GM12878 (cell line): Measurements from ENCODE around the gene PRADC1. TPM values are rescaled to one million over a fixed set of nuclear protein-coding genes. Genes with fewer than 3 reads are reported as not detected.
A peak's percentile ranks its signal among the peaks of the same experiment; 100 is the strongest.

Experiments
- ATAC-seq: fragments of 200-7000 bp; cut with Tn5 transposase; 3 replicates; pipeline ENCODE4 v1.9.1; 2020; ENCODE audit warnings: mild to moderate bottlenecking, moderate library complexity
- BruUV-seq: library from RNA; stranded (reverse); fragments of 400-500 nt; replicated peaks from 2 replicates; lab custom pipeline; 2021; lab: Mats Ljungman, UMichigan
- CTCF ChIA-PET: fragments of 300-600 bp; sonication (Branson Sonifier 250); formaldehyde crosslinking; extraction: SDS; loops from one replicate; lab custom pipeline; 2021; ENCODE audit warnings: inconsistent platforms; lab: Yijun Ruan, JAX
- POLR2A ChIA-PET: fragments of 350-600 bp; formaldehyde crosslinking; extraction: SDS; loops from one replicate; lab custom pipeline; 2021; ENCODE audit warnings: inconsistent platforms; lab: Charles Lee
- RAD21 ChIA-PET: fragments of 300-600 bp; sonication (Branson Sonifier 250); formaldehyde crosslinking; loops from one replicate; lab custom pipeline; 2023; ENCODE audit warnings: antibody characterized with exemption; ENCODE audit not compliant: unreplicated experiment; lab: Charles Lee
- SMC1A ChIA-PET: fragments of 300-600 bp; sonication (Branson Sonifier 250); formaldehyde crosslinking; loops from one replicate; lab custom pipeline; 2023; ENCODE audit not compliant: unreplicated experiment, uncharacterized antibody; lab: Charles Lee
- DNase-seq: peaks from one replicate; pipeline ENCODE4 v3.0.0-alpha.2; 2011; ENCODE audit warnings: low read depth, low spot score
- FAIRE-seq: peaks from 3 replicates; lab custom pipeline; 2011; peaks lifted over from hg19 to GRCh38; lab: Jason Lieb, UNC
- H2AFZ ChIP-seq: 2 replicates; pipeline ENCODE4 v1.6.0; 2011; ENCODE audit warnings: low read depth, low read length, control low read depth; ENCODE audit not compliant: control insufficient read depth
- H3K27ac ChIP-seq: 2 replicates; pipeline ENCODE4 v1.5.1; 2011; ENCODE audit warnings: control low read depth; ENCODE audit not compliant: control insufficient read depth, insufficient read depth
- H3K27me3 ChIP-seq, 2 experiments: replicated peaks in 1 of 2; 2 replicates each; pipeline versions ENCODE4 v1.6.0 to v1.6.1; 2011; ENCODE audit warnings: low read length in 1 of 2; ENCODE audit not compliant: control insufficient read depth in 2 of 2, insufficient read depth in 2 of 2
- H3K36me3 ChIP-seq, 2 experiments: 2 replicates each; pipeline ENCODE4 v1.5.1; 2011; ENCODE audit warnings: low read length in 1 of 2; ENCODE audit not compliant: control insufficient read depth in 2 of 2, insufficient read depth in 2 of 2
- H3K4me1 ChIP-seq: 2 replicates; pipeline ENCODE4 v1.6.1; 2011; ENCODE audit warnings: mild to moderate bottlenecking, low read length, moderate library complexity, mixed read lengths; ENCODE audit not compliant: control insufficient read depth, insufficient read depth
- H3K4me2 ChIP-seq: 2 replicates; pipeline ENCODE4 v1.6.0; 2011; ENCODE audit warnings: control low read depth; ENCODE audit not compliant: control insufficient read depth, insufficient read depth
- H3K4me3 ChIP-seq: fragments of 200-600 bp; sonication (generic); 2 replicates; pipeline ENCODE4 v1.5.1; 2016
- H3K79me2 ChIP-seq: 2 replicates; pipeline ENCODE4 v1.6.0; 2011; ENCODE audit warnings: low read length; ENCODE audit not compliant: control insufficient read depth, insufficient read depth
- H3K9ac ChIP-seq: 2 replicates; pipeline ENCODE4 v1.8.0; 2011; ENCODE audit warnings: low read length, control low read depth, mixed read lengths; ENCODE audit not compliant: control insufficient read depth, insufficient read depth
- H3K9me3 ChIP-seq: replicated peaks from 3 replicates; pipeline ENCODE4 v1.5.1; 2011; ENCODE audit warnings: mild to moderate bottlenecking, low read length; ENCODE audit not compliant: control insufficient read depth, insufficient read depth
- H4K20me1 ChIP-seq: 2 replicates; pipeline ENCODE4 v1.6.0; 2011; ENCODE audit not compliant: control insufficient read depth, insufficient read depth
- CTCF ChIP-seq, 3 experiments: IDR thresholded peaks in 2 of 3; conservative IDR thresholded peaks in 1 of 3; 2 replicates each; pipeline ENCODE4 v1.5.1; 2011; ENCODE audit warnings: low read depth in 3 of 3, low read length in 3 of 3, mild to moderate bottlenecking in 3 of 3, control low read depth in 2 of 3, moderate library complexity in 2 of 3, inconsistent platforms in 1 of 3, mixed read lengths in 1 of 3; ENCODE audit not compliant: control insufficient read depth in 2 of 3, insufficient read depth in 1 of 3; ENCODE audit errors: extremely low read depth in 1 of 3
- E2F4 ChIP-seq: IDR thresholded peaks from 2 replicates; pipeline ENCODE4 v1.6.1; 2012; ENCODE audit warnings: low read depth, low read length, improper control_type of control experiment
- MEF2B ChIP-seq: fragments of 450-650 bp; IDR thresholded peaks from 2 replicates; pipeline ENCODE4 v1.6.1; 2018; ENCODE audit warnings: mild to moderate bottlenecking, moderate library complexity; ENCODE audit not compliant: partially characterized antibody, poor library complexity, severe bottlenecking
- MTA3 ChIP-seq: IDR thresholded peaks from 2 replicates; pipeline ENCODE4 v1.6.1; 2012; ENCODE audit warnings: low read length, inconsistent platforms, borderline replicate concordance
- NR2C1 ChIP-seq: fragments of 450-650 bp; IDR thresholded peaks from 2 replicates; pipeline ENCODE4 v1.6.1; 2017; ENCODE audit warnings: antibody characterized with exemption, mild to moderate bottlenecking, moderate library complexity
- RAD21 ChIP-seq: IDR thresholded peaks from 2 replicates; pipeline ENCODE4 v1.6.1; 2011; ENCODE audit warnings: mild to moderate bottlenecking, low read depth, low read length, moderate library complexity; ENCODE audit not compliant: insufficient read depth
- RELA ChIP-seq: fragments of 450-650 bp; IDR thresholded peaks from 2 replicates; pipeline ENCODE4 v1.8.0; 2014; ENCODE audit warnings: borderline replicate concordance; ENCODE audit not compliant: partially characterized antibody
- RFX5 ChIP-seq: IDR thresholded peaks from 2 replicates; pipeline ENCODE4 v1.6.1; 2011; ENCODE audit warnings: low read depth, low read length, improper control_type of control experiment
- RUNX3 ChIP-seq: IDR thresholded peaks from 2 replicates; pipeline ENCODE4 v1.6.1; 2012; ENCODE audit warnings: low read length, inconsistent platforms
- SMARCA5 ChIP-seq: fragments of 450-650 bp; IDR thresholded peaks from 2 replicates; pipeline ENCODE4 v1.6.1; 2017; ENCODE audit warnings: mild to moderate bottlenecking
- SMC3 ChIP-seq: IDR thresholded peaks from 2 replicates; pipeline ENCODE4 v1.6.1; 2011; ENCODE audit warnings: low read length, improper control_type of control experiment, borderline replicate concordance
- SP1 ChIP-seq: IDR thresholded peaks from one replicate; pipeline ENCODE4 v1.6.1; 2011; ENCODE audit warnings: low read depth, low read length
- TCF3 ChIP-seq: IDR thresholded peaks from 2 replicates; pipeline ENCODE4 v1.6.1; 2012; ENCODE audit warnings: low read depth, mild to moderate bottlenecking, low read length, borderline replicate concordance; ENCODE audit not compliant: insufficient read depth
- YY1 ChIP-seq: IDR thresholded peaks from 2 replicates; pipeline ENCODE4 v1.6.1; 2011; ENCODE audit warnings: low read depth, mild to moderate bottlenecking, low read length
- ZBTB40 ChIP-seq: fragments of 450-650 bp; IDR thresholded peaks from 2 replicates; pipeline ENCODE4 v1.6.1; 2016; ENCODE audit warnings: mild to moderate bottlenecking, moderate library complexity, borderline replicate concordance
- WGBS: methylation state at CpG from one replicate; pipeline ENCODE4 v1.1.6; 2016; ENCODE audit warnings: low lambda C conversion rate; ENCODE audit not compliant: insufficient replicate concordance, insufficient coverage; ENCODE audit errors: missing lambda C conversion rate; 5-methylcytosine and 5-hydroxymethylcytosine counted together
- in situ Hi-C: fragments of 300-500 bp; cut with MboI; formaldehyde crosslinking; loops from 9 replicates; pipeline ENCODE4 v1.14.3; 2018; ENCODE audit warnings: mixed read lengths
- intact Hi-C: fragments of 100-400 bp; cut with micrococcal nuclease; formaldehyde crosslinking; loops from one replicate; pipeline ENCODE4 v1.14.2; 2022; ENCODE audit not compliant: unreplicated experiment
- polyA plus RNA-seq, 11 experiments: library from polyadenylated mRNA; depleted of rRNA in 4 of 11; unstranded in 6 of 11; stranded (reverse) in 5 of 11; fragments of >200 nt; fragmentation: Nextera tagmentation in 4 of 11; fragmentation: Illumina TruSeq in 1 of 11; extraction: Ambion mirVana in 4 of 11; extraction: Trizol in 1 of 11; gene quantifications; 1 replicate in 1 of 11; 2 replicates in 10 of 11; pipeline versions ENCODE4 v1.2.1 to v1.2.3, GENCODE V29; 2011 to 2016; ENCODE audit warnings: inconsistent platforms in 2 of 11, missing spikeins in 2 of 11, low read depth in 1 of 11
- total RNA-seq, 4 experiments: library from RNA; depleted of rRNA in 3 of 4; stranded (reverse); fragments of >200 nt in 3 of 4; fragmentation: Illumina TruSeq in 1 of 4; extraction: Trizol in 1 of 4; gene quantifications; 2 replicates each; pipeline versions ENCODE4 v1.2.1 to v1.2.3, GENCODE V29; 2013 to 2021

Gene PRADC1
- total and polyA plus RNA-seq, 10 of the 15 experiments (the other 5 are each of a cell fraction or from before 2014, with no cell fraction given), result 3.7 to 39.0 (median 13.8) TPM

GRCh38 chr2:73212448-73213176 lies 20.4 kb downstream of the PRADC1 start:
- ATAC-seq, result peak; percentile 86
- peaks cover 16% of the 10 kb centered on the region for H3K79me2 ChIP-seq
- no peak overlapping the region for H3K4me3 ChIP-seq
- intact Hi-C loops (loop anchor here (1.0 kb wide), 1 partner anchor 127 kb away; no protein-coding TSS in a partner anchor), in situ Hi-C loops (no loop called here)
- no peak overlapping the region for H3K9ac ChIP-seq
- H3K4me1 ChIP-seq, result peaks cover 8% of the 10 kb centered on the region
- ChIA-PET CTCF (interaction anchor here (0.6 to 4.3 kb wide), 48 partner anchors 8 to 517 kb away, joined by 3 to 79 read pairs (median 4); partner anchors contain the start of genes CCT7, EGR4, NOTO and PRADC1), RAD21 (interaction anchor here (0.6 to 2.8 kb wide), 10 partner anchors 9 to 320 kb away, joined by 3 to 28 read pairs (median 4); partner anchors contain the start of genes CCT7 and PRADC1), SMC1A (interaction anchor here (0.6 to 2.6 kb wide), 15 partner anchors 8 to 319 kb away, joined by 3 to 24 read pairs (median 4); partner anchors contain the start of gene CCT7), POLR2A (interaction anchor here (0.7 to 2.6 kb wide), 4 partner anchors 22 to 127 kb away, joined by 4 to 14 read pairs (median 5); partner anchors contain the start of genes CCT7 and PRADC1)
- BruUV-seq, result no TSS peak
- DNase-seq, result no peak
- H4K20me1 ChIP-seq, result no peaks in the 10 kb centered on the region
- H3K9me3 ChIP-seq, result no peaks in the 10 kb centered on the region
- H3K36me3 ChIP-seq, result no peaks in the 10 kb centered on the region
- H3K27ac ChIP-seq, result no peak overlapping the region
- H3K27me3 ChIP-seq, result no peaks in the 10 kb centered on the region
- H3K4me2 ChIP-seq, result no peak overlapping the region
- peak overlapping the region; percentile 72 for H2AFZ ChIP-seq
- WGBS, result 37% methylated on average over 20 of the region's 20 CpGs
- peak; percentile 92 for FAIRE-seq
- TF ChIP-seq RFX5 (no peak), E2F4 (no peak), RUNX3 (peak; percentile 19; the same call in 1 of the 2 replicates), MEF2B (no peak), RAD21 (peak; percentile 63), MTA3 (no peak), CTCF (IDR thresholded peaks at IDR 0.05 in 2 of 3, conservative IDR thresholded peaks at IDR 0.05 in 1 of 3; ENCODE audit: control insufficient read depth in 2 of 3, extremely low read depth in 1 of 3, insufficient read depth in 1 of 3, low read depth in 3 of 3, low read length in 3 of 3) (peak; percentile 88 to 97 (median 96)), NR2C1 (0 out of 2 replicates have a peak, but pooled peaks have one; percentile 7), YY1 (peak; percentile 40; the same call in 1 of the 2 replicates), TCF3 (0 out of 2 replicates have a peak, but pooled peaks have one; percentile 13), RELA (no peak), SP1 (no peak), SMARCA5 (peak; percentile 62; the same call in 1 of the 2 replicates), SMC3 (peak; percentile 67; the same call in 1 of the 2 replicates), ZBTB40 (no peak)
